ENCODE data around the gene RSPH3.
"Not testable (repeated sequence)": the region's sequence is repeated elsewhere in the genome, so short reads cannot be mapped to it uniquely, and the experiment has no call there.

The RSPH3 gene

DNA sequence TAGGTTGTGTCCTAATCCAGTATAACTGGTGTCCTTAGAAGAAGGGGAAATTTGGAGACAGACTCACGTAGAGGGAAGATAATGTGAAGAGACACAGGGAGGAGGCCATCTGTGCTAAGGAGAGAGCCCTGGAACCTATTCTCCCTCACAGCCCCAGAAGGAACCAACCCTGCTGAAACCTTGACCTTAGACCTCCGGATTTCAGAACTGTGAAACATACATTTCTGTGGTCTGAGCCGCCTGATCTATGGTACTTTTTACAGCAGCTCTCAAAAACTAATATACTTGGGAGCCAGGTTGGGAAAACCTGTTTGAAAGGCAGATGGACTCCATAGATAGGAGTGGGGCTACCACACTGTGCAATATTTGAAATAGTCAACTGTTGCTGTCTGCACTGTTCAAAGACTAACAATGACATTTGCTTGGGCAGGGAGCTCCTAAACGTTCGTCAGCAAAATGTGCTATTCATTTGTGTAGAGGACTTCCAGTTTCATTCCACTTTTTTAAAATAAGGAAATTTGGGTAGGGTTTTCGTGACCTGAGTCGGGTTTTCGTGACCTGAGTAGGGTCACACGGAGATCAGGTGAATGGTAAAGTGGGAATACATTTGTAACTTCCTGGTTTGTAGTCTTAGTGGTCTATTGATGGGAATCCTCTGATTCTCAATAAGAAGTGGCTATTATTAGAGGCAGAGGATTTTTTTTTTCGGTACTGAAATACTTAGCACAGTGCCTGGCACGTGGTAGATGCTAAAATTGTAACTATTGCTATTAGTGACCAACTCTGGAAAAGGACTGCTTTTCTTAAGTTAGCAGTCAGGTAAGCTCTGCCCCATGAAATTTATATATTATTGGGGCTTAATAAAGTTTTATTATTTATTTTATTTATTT, 33.4 kb upstream of the RSPH3 start:
- Histone ChIP-seq H3K27ac (ENCODE audit: low read depth, low read length) (no peak overlapping the region), H3K27me3 (ENCODE audit: insufficient read depth, low read length, poor library complexity) (no peaks in the 10 kb centered on the region), H3K4ac (ENCODE audit: low read depth, low read length) (no peak overlapping the region), H3K79me2 (ENCODE audit: control insufficient read depth, insufficient read depth, low read length) (no peaks in the 10 kb centered on the region), H3K56ac (ENCODE audit: low read length) (no peak overlapping the region), H3K36me3 (ENCODE audit: control insufficient read depth, insufficient read depth, low read length) (no peaks in the 10 kb centered on the region), H3K9ac (ENCODE audit: low read length) (no peak overlapping the region), H2AK5ac (ENCODE audit: low read length) (no peak overlapping the region), H3K4me2 (ENCODE audit: low read length) (no peak overlapping the region), H3K23ac (ENCODE audit: low read length) (no peak overlapping the region), H3K79me1 (ENCODE audit: low read length) (no peaks in the 10 kb centered on the region), H4K5ac (ENCODE audit: low read length) (no peak overlapping the region), H4K8ac (ENCODE audit: low read depth, low read length) (no peak overlapping the region), H3K4me1 (ENCODE audit: control insufficient read depth, low read depth, low read length) (no peaks in the 10 kb centered on the region), H2BK5ac (ENCODE audit: low read length) (no peak overlapping the region), H3K4me3 (ENCODE audit: low read length) (no peak overlapping the region), H2BK120ac (ENCODE audit: low read depth, low read length) (no peak overlapping the region), H2BK15ac (replicated peaks; ENCODE audit: low read depth) (no peak overlapping the region), H3K18ac (ENCODE audit: low read length) (no peak overlapping the region)
- WGBS (ENCODE audit: extremely low coverage, insufficient coverage, low lambda C conversion rate), result no CpG with 5 or more reads among the region's 11 CpGs
- no peak for DNase-seq

DNA sequence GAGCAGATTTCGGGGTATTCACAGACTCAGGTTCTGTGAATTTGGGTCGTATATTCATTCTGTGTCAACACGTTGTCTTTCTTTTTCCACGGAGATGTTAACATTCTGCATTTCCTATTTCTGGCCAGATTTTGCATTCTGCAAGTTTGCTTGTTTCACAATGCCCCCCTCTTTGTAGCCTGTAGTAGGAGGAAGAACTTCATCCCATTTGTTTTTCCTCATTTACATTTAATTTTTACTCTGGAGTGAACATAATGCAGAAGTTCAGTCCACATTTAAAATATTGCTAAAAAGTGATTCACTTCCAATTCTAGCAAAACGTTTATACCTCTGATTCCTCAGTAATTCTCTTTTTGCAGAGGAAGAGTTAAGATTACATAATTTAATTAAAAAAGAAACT, 31.8 kb upstream of the RSPH3 start:
- Histone ChIP-seq H2BK120ac (ENCODE audit: low read depth, low read length) (no peak overlapping the region), H4K5ac (ENCODE audit: low read length) (no peak overlapping the region), H3K4me3 (ENCODE audit: low read length) (no peak overlapping the region), H2AK5ac (ENCODE audit: low read length) (no peak overlapping the region), H3K27me3 (ENCODE audit: insufficient read depth, low read length, poor library complexity) (no peaks in the 10 kb centered on the region), H3K36me3 (ENCODE audit: control insufficient read depth, insufficient read depth, low read length) (no peaks in the 10 kb centered on the region), H3K79me1 (ENCODE audit: low read length) (no peaks in the 10 kb centered on the region), H3K18ac (ENCODE audit: low read length) (no peak overlapping the region), H3K4me1 (ENCODE audit: control insufficient read depth, low read depth, low read length) (no peaks in the 10 kb centered on the region), H3K79me2 (ENCODE audit: control insufficient read depth, insufficient read depth, low read length) (no peaks in the 10 kb centered on the region), H4K8ac (ENCODE audit: low read depth, low read length) (no peak overlapping the region), H3K4me2 (ENCODE audit: low read length) (no peak overlapping the region), H2BK15ac (replicated peaks; ENCODE audit: low read depth) (no peak overlapping the region), H3K56ac (ENCODE audit: low read length) (no peak overlapping the region), H3K27ac (ENCODE audit: low read depth, low read length) (no peak overlapping the region), H3K9ac (ENCODE audit: low read length) (no peak overlapping the region), H3K23ac (ENCODE audit: low read length) (no peak overlapping the region), H2BK5ac (ENCODE audit: low read length) (no peak overlapping the region), H3K4ac (ENCODE audit: low read depth, low read length) (no peak overlapping the region)
- no CpG with 5 or more reads among the region's 5 CpGs for WGBS (ENCODE audit: extremely low coverage, insufficient coverage, low lambda C conversion rate)
- no peak for DNase-seq

DNA sequence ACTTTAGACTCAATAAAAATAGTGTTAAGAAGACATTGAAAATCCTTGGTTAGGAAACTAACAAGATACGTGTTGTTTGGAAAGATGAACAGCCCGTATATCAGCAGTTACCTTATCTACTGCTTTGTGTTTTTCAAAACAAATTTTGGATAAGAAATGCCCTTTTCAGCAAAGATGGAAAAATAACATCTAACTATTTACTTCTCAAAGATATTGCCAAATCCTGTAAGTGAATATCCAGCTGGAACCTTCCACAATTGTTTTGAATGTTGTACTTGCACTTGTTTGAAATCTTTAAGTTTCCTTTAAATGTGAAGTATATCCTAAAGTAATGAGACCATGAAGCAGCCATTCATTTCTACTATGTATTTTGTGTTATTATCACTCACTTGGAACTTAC, 30.2 kb upstream of the RSPH3 start:
- H3K9ac ChIP-seq (ENCODE audit: low read length), result no peak overlapping the region
- no peak overlapping the region for H3K4me2 ChIP-seq (ENCODE audit: low read length)
- no peak overlapping the region for H3K4ac ChIP-seq (ENCODE audit: low read depth, low read length)
- no peak overlapping the region for H2AK5ac ChIP-seq (ENCODE audit: low read length)
- no CpG with 5 or more reads among the region's 2 CpGs for WGBS (ENCODE audit: extremely low coverage, insufficient coverage, low lambda C conversion rate)
- H3K18ac ChIP-seq (ENCODE audit: low read length), result no peak overlapping the region
- no peak overlapping the region for H3K23ac ChIP-seq (ENCODE audit: low read length)
- no peaks in the 10 kb centered on the region for H3K36me3 ChIP-seq (ENCODE audit: control insufficient read depth, insufficient read depth, low read length)
- no peak for DNase-seq
- H3K4me1 ChIP-seq (ENCODE audit: control insufficient read depth, low read depth, low read length), result no peaks in the 10 kb centered on the region
- no peak overlapping the region for H3K27ac ChIP-seq (ENCODE audit: low read depth, low read length)
- no peak overlapping the region for H3K56ac ChIP-seq (ENCODE audit: low read length)
- no peak overlapping the region for H2BK5ac ChIP-seq (ENCODE audit: low read length)
- H4K8ac ChIP-seq (ENCODE audit: low read depth, low read length), result no peak overlapping the region
- H4K5ac ChIP-seq (ENCODE audit: low read length), result no peak overlapping the region
- no peaks in the 10 kb centered on the region for H3K79me2 ChIP-seq (ENCODE audit: control insufficient read depth, insufficient read depth, low read length)
- no peaks in the 10 kb centered on the region for H3K27me3 ChIP-seq (ENCODE audit: insufficient read depth, low read length, poor library complexity)
- H3K79me1 ChIP-seq (ENCODE audit: low read length), result no peaks in the 10 kb centered on the region
- H2BK15ac ChIP-seq (replicated peaks; ENCODE audit: low read depth), result no peak overlapping the region
- no peak overlapping the region for H2BK120ac ChIP-seq (ENCODE audit: low read depth, low read length)
- no peak overlapping the region for H3K4me3 ChIP-seq (ENCODE audit: low read length)

DNA sequence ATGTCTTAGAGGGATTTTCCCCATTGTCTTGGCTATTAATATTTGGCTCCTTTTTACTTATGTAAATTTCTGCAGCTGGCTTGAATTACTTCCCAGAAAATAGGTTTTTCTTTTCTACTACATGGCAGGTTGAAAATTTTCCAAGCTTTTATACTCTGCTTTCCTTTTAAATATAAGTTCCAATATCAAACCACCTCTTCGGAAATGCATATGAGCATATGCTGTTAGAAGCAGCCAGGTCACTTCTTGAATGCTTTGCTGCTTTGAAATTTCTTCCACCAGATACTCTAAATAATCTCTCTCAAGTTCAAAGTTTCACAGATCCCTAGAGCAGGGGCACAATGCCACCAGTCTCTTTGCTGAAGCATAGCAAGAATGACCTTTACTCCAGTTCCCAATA, 25.2 kb upstream of the RSPH3 start:
- not testable (repeated sequence) for H3K4me2 ChIP-seq (ENCODE audit: low read length); H4K8ac ChIP-seq (ENCODE audit: low read depth, low read length); H2BK5ac ChIP-seq (ENCODE audit: low read length); DNase-seq; H3K56ac ChIP-seq (ENCODE audit: low read length); H3K4me1 ChIP-seq (ENCODE audit: control insufficient read depth, low read depth, low read length); H3K18ac ChIP-seq (ENCODE audit: low read length); H3K9ac ChIP-seq (ENCODE audit: low read length); H2BK120ac ChIP-seq (ENCODE audit: low read depth, low read length); H2AK5ac ChIP-seq (ENCODE audit: low read length); H3K36me3 ChIP-seq (ENCODE audit: control insufficient read depth, insufficient read depth, low read length); H3K79me1 ChIP-seq (ENCODE audit: low read length); H3K4ac ChIP-seq (ENCODE audit: low read depth, low read length); H3K79me2 ChIP-seq (ENCODE audit: control insufficient read depth, insufficient read depth, low read length); H4K5ac ChIP-seq (ENCODE audit: low read length); H3K23ac ChIP-seq (ENCODE audit: low read length); H3K27ac ChIP-seq (ENCODE audit: low read depth, low read length); H3K4me3 ChIP-seq (ENCODE audit: low read length); H2BK15ac ChIP-seq (replicated peaks; ENCODE audit: low read depth); H3K27me3 ChIP-seq (ENCODE audit: insufficient read depth, low read length, poor library complexity)
- no CpG with 5 or more reads among the region's 1 CpG for WGBS (ENCODE audit: extremely low coverage, insufficient coverage, low lambda C conversion rate)

DNA sequence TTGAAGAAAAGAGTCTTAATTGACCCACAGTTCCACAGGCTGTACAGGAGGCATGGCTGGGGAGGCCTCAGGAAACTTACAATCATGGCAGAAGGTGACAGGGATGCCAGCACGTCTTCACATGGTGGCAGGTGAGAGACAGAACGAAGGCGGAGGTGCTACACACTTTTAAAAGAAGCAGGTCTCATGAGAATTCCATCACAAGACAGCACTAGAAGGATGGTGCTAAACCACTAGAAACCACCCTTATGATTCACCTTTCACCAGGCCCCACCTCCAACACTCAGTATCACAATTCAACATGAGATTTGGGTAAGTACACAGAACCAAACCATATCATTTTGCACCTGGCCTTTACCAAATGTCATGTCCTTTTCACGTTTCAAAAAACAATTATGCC, 23.9 kb upstream of the RSPH3 start:
- Histone ChIP-seq H4K5ac (ENCODE audit: low read length) (no peak overlapping the region), H3K36me3 (ENCODE audit: control insufficient read depth, insufficient read depth, low read length) (no peaks in the 10 kb centered on the region), H2AK5ac (ENCODE audit: low read length) (no peak overlapping the region), H2BK5ac (ENCODE audit: low read length) (no peak overlapping the region), H3K4me1 (ENCODE audit: control insufficient read depth, low read depth, low read length) (no peaks in the 10 kb centered on the region), H3K56ac (ENCODE audit: low read length) (no peak overlapping the region), H3K79me1 (ENCODE audit: low read length) (no peaks in the 10 kb centered on the region), H2BK15ac (replicated peaks; ENCODE audit: low read depth) (no peak overlapping the region), H3K79me2 (ENCODE audit: control insufficient read depth, insufficient read depth, low read length) (no peaks in the 10 kb centered on the region), H3K23ac (ENCODE audit: low read length) (no peak overlapping the region), H3K18ac (ENCODE audit: low read length) (no peak overlapping the region), H3K4me2 (ENCODE audit: low read length) (no peak overlapping the region), H3K4ac (ENCODE audit: low read depth, low read length) (no peak overlapping the region), H3K27ac (ENCODE audit: low read depth, low read length) (no peak overlapping the region), H3K4me3 (ENCODE audit: low read length) (no peak overlapping the region), H4K8ac (ENCODE audit: low read depth, low read length) (no peak overlapping the region), H2BK120ac (ENCODE audit: low read depth, low read length) (no peak overlapping the region), H3K9ac (ENCODE audit: low read length) (no peak overlapping the region), H3K27me3 (ENCODE audit: insufficient read depth, low read length, poor library complexity) (no peaks in the 10 kb centered on the region)
- WGBS (ENCODE audit: extremely low coverage, insufficient coverage, low lambda C conversion rate), result no CpG with 5 or more reads among the region's 4 CpGs
- DNase-seq, result no peak

DNA sequence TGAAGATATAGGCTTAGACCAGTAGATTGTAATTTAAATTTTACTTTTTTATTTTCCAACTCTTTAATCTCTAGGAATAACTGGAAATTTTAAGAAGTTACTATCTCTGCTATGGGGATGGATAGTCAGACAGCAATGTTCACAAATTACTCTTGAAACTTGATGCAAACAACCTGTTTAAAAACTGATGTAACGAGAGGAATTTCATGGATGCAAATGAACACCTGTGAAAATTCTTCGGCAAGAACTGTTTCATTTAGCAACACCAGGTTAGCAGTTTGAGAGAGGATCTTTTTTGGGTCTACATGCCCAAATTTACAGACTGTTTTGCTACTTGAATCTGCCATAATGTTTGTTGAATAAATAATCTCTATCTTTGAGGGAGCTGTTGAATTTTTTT, 20.0 kb upstream of the RSPH3 start:
- no peak for DNase-seq
- no peak overlapping the region for H3K9ac ChIP-seq (ENCODE audit: low read length)
- no peaks in the 10 kb centered on the region for H3K36me3 ChIP-seq (ENCODE audit: control insufficient read depth, insufficient read depth, low read length)
- no peak overlapping the region for H2BK15ac ChIP-seq (replicated peaks; ENCODE audit: low read depth)
- H3K27me3 ChIP-seq (ENCODE audit: insufficient read depth, low read length, poor library complexity), result no peaks in the 10 kb centered on the region
- no peaks in the 10 kb centered on the region for H3K79me1 ChIP-seq (ENCODE audit: low read length)
- H2BK120ac ChIP-seq (ENCODE audit: low read depth, low read length), result no peak overlapping the region
- no peak overlapping the region for H4K5ac ChIP-seq (ENCODE audit: low read length)
- no peak overlapping the region for H3K4me3 ChIP-seq (ENCODE audit: low read length)
- no peak overlapping the region for H2BK5ac ChIP-seq (ENCODE audit: low read length)
- no peak overlapping the region for H2AK5ac ChIP-seq (ENCODE audit: low read length)
- no peak overlapping the region for H3K27ac ChIP-seq (ENCODE audit: low read depth, low read length)
- no peak overlapping the region for H3K23ac ChIP-seq (ENCODE audit: low read length)
- H3K4ac ChIP-seq (ENCODE audit: low read depth, low read length), result no peak overlapping the region
- H3K4me2 ChIP-seq (ENCODE audit: low read length), result no peak overlapping the region
- no peak overlapping the region for H3K56ac ChIP-seq (ENCODE audit: low read length)
- no peak overlapping the region for H4K8ac ChIP-seq (ENCODE audit: low read depth, low read length)
- WGBS (ENCODE audit: extremely low coverage, insufficient coverage, low lambda C conversion rate), result no CpG with 5 or more reads among the region's 2 CpGs
- no peaks in the 10 kb centered on the region for H3K4me1 ChIP-seq (ENCODE audit: control insufficient read depth, low read depth, low read length)
- H3K79me2 ChIP-seq (ENCODE audit: control insufficient read depth, insufficient read depth, low read length), result no peaks in the 10 kb centered on the region
- no peak overlapping the region for H3K18ac ChIP-seq (ENCODE audit: low read length)

Data from mesendoderm (in vitro differentiated cells).